Activated CD4-positive, alpha-beta T cell treated with anti-CD3 and anti-CD28 coated beads, Interleukin-2, amount 10 ng/mL, durations not matched to agents 7 days and 5 days (primary cell): ENCODE data around the gene MIPEP. TPM values are rescaled to one million over a fixed set of nuclear protein-coding genes. Genes with fewer than 3 reads are reported as not detected.
A peak's percentile ranks its signal among the peaks of the same experiment; 100 is the strongest.
"Not testable (repeated sequence)": the region's sequence is repeated elsewhere in the genome, so short reads cannot be mapped to it uniquely, and the experiment has no call there.

Source experiments
- CTCF ChIA-PET: fragments of 350-600 bp; sonication (Branson Sonifier 250); formaldehyde crosslinking; loops from one replicate; lab custom pipeline; 2021; ENCODE audit warnings: antibody characterized with exemption; lab: Charles Lee
- POLR2A ChIA-PET: fragments of 350-600 bp; sonication (Branson Sonifier 250); formaldehyde crosslinking; loops from one replicate; lab custom pipeline; 2021; ENCODE audit warnings: antibody characterized with exemption; lab: Charles Lee
- DNase-seq: peaks from one replicate; pipeline ENCODE4 v3.0.0-alpha.2; 2020
- H3K27ac Mint-ChIP-seq: one replicate; pipeline ENCODE4 v1.8.0; 2021; ENCODE audit warnings: mild to moderate bottlenecking, moderate library complexity, mixed read lengths
- H3K27me3 Mint-ChIP-seq: one replicate; pipeline ENCODE4 v1.8.0; 2021; ENCODE audit warnings: mixed read lengths
- H3K36me3 Mint-ChIP-seq: one replicate; pipeline ENCODE4 v1.8.0; 2021; ENCODE audit warnings: low read depth, mixed read lengths
- H3K4me1 Mint-ChIP-seq: one replicate; pipeline ENCODE4 v1.8.0; 2021; ENCODE audit warnings: mixed read lengths
- H3K4me3 Mint-ChIP-seq: one replicate; pipeline ENCODE4 v1.8.0; 2021; ENCODE audit warnings: mild to moderate bottlenecking, moderate library complexity, mixed read lengths
- H3K9me3 Mint-ChIP-seq: one replicate; pipeline ENCODE4 v1.8.0; 2021; ENCODE audit warnings: mixed read lengths
- total RNA-seq, 2 experiments: library from RNA; stranded (reverse); gene quantifications; one replicate each; pipeline ENCODE4 v1.2.3, GENCODE V29; 2021

The MIPEP gene
- total RNA-seq, 2 experiments from 2014 or later = 8.2 to 10.0 TPM

DNA sequence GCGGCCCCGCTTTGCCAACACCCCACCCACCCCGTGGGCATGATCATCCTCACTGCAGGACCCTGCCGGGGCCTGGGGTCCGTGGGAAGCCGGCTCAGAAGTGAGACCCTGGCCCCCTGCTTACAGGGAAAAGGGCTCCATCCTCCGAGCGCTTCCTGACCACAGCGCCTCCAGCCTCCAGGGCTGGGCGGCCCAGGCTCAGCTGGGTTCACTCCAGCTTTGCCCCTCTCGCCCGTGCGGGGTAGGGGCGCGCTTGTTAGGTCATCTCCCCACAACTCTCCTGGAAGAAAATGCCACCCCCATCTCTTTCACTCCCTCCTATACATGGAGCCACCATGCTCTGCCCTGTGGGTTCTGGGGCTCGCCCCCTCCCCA lies 14.7 kb upstream of the MIPEP start:
- Mint-ChIP-seq H3K27ac (no peak overlapping the region), H3K4me3 (no peak overlapping the region), H3K27me3 (peaks cover 45% of the 10 kb centered on the region), H3K36me3 (no peaks in the 10 kb centered on the region), H3K9me3 (no peaks in the 10 kb centered on the region), H3K4me1 (peaks cover 15% of the 10 kb centered on the region)
- POLR2A ChIA-PET = no interaction called here
- DNase-seq = no peak
- CTCF ChIA-PET = no interaction called here

DNA sequence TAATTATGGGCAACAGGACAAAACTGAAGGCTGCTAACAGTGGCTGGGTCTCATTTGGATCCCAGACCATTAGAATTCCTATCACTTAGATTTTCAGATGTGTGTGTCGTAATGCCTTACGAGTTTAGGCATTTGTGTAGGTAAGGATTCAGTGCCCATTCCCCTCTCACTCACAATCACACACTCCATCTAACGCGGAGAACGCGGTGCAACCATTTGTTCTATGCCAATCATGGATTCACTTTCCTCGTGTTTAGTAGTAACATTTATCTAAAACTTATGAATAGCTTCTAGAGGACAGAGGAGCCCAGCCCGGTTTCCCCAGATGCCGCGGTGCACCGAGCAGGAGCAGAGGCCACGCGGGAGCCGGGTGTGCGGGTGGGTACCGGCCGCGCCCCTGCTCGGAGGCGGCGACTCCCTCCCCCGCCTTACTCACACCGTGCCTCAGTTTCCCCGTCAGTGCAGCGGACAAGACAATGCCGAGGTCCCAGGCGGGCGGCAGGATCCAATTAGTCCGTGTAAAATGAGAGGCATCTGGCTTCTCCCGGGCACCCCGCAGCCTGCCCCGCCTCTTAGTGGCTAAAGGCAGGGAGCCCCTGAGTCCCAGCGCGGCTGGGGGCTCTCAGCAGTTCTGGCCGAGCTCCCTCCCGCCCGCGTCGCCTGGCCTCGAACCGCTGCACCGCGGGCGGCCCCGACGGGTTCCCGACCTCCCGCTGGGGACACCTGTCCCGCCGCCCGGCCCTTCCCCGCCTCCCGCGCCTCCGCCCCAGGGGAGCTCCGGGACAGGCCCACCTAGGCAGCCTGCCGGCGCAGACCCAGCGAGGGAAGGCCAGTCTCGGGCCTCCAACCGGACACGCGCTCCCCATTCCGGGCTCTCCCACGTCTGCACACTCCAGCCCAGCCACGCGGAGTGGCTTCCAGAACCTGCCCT lies 14.0 kb upstream of the MIPEP start:
- Mint-ChIP-seq H3K27me3 (peaks cover 45% of the 10 kb centered on the region), H3K4me1 (peaks cover 15% of the 10 kb centered on the region), H3K27ac (no peak overlapping the region), H3K4me3 (no peak overlapping the region), H3K9me3 (no peaks in the 10 kb centered on the region), H3K36me3 (no peaks in the 10 kb centered on the region)
- ChIA-PET CTCF (no interaction called here), POLR2A (no interaction called here)
- no peak for DNase-seq

DNA sequence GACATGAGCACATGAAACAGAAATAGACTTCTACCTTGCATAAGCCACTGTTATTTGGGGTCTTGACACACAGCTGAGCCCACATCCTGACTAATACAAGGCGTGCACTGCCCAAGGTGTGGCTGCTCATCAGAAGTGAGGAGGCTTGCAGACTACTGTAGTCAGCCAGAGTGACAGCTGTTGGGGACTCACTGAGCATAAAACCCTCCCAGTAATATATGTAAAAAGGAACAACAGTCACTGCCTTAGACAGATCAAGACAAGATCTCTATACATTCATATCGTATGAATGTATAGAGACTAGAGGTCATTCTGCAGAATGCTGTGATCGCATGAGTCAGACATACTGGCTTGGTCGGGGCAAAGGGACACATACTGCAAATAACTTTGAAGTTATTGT lies 12.2 kb upstream of the MIPEP start:
- ChIA-PET CTCF (no interaction called here), POLR2A (no interaction called here)
- H3K4me1 Mint-ChIP-seq = peaks cover 15% of the 10 kb centered on the region
- H3K4me3 Mint-ChIP-seq = no peak overlapping the region
- no peaks in the 10 kb centered on the region for H3K36me3 Mint-ChIP-seq
- peaks cover 39% of the 10 kb centered on the region for H3K27me3 Mint-ChIP-seq
- no peaks in the 10 kb centered on the region for H3K9me3 Mint-ChIP-seq
- no peak for DNase-seq
- H3K27ac Mint-ChIP-seq = no peak overlapping the region

DNA sequence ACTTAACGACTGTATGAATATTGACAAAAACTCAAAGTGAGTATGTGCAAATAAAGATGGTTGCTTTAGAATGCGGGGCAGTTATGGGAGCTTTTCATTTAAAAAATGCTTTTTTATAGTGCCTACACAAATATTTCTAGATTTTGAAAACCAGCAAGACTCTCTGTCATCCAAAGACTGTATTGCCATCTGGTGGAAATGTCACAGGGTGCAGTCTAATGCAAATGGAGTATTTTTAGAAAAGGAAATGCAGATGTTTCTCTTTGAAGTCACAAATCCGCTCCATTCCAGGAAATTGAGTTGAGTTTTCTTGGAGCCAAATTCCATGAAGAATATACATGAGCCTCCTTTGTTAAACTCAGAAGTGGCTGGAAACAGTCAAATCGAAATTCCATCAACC lies 10.4 kb upstream of the MIPEP start:
- Mint-ChIP-seq H3K9me3 (no peaks in the 10 kb centered on the region), H3K27me3 (peaks cover 29% of the 10 kb centered on the region), H3K4me3 (no peak overlapping the region), H3K27ac (no peak overlapping the region), H3K36me3 (no peaks in the 10 kb centered on the region), H3K4me1 (peaks cover 15% of the 10 kb centered on the region)
- POLR2A ChIA-PET = no interaction called here
- DNase-seq = peak; percentile 57
- CTCF ChIA-PET = no interaction called here

DNA sequence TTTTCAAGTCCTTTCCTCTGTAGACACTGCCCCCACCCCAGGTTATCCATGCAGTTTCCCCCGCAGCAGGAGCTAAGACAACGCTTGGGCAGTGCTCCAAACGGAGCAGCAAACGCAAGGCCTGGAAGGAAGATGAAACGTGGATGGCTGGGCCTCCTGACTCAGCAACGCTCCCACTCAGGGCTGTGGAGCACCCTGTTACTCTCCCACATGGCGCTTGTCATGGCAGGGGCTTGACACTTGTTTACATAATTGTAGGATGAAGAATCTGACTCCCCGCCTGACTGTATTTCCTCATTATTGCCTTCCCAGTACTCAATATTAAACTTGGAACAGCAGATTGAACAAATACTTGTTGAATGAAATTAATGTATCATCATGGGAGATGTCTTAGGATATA lies 8.9 kb upstream of the MIPEP start:
- POLR2A ChIA-PET = interaction anchor here (0.6 kb wide), 1 partner anchor 70 kb away, joined by 3 read pairs; no protein-coding TSS in a partner anchor

DNA sequence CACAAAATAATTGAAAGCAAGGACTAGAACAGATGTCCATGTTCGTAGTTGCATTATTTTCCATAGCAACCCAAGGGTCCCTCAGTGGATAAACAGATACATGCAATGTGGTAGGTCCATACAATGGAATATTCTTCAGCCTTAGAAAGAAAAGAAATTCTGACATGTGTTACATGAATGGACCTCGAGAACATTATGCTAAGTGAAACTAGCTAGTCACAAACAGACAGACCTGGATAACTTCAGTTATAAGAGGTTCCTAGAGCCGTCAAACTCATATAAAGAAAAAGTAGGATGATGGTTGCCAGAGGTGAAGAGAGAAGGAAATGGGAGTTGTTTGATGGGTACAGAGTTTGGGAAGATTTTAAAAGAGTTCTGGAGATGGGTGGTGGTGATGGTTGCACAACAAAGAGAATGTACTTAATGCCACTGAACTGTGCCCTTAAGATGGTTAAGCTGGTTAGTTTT lies 8.3 kb upstream of the MIPEP start, which contains the start of gene C1QTNF9B:
Gene C1QTNF9B, minus strand, starts transcription at position 51 of the 468 bp plus-strand sequence.
- POLR2A ChIA-PET, H3K36me3 Mint-ChIP-seq, DNase-seq, H3K9me3 Mint-ChIP-seq, H3K4me3 Mint-ChIP-seq, H3K27ac Mint-ChIP-seq: not testable (repeated sequence)
- Mint-ChIP-seq H3K4me1 (peaks cover 11% of the 10 kb centered on the region), H3K27me3 (peaks cover 14% of the 10 kb centered on the region)
- CTCF ChIA-PET = interaction anchor here (1.5 kb wide), 1 partner anchor 8 kb away, joined by 6 read pairs; the partner anchor contains the start of gene MIPEP

More for the DNA sequence above, 8.9 kb upstream of the MIPEP start:
- no peaks in the 10 kb centered on the region for H3K9me3 Mint-ChIP-seq
- DNase-seq = no peak
- CTCF ChIA-PET = interaction anchor here (0.6 to 1.5 kb wide), 2 partner anchors 8 to 10 kb away, joined by 3 to 6 read pairs; partner anchors contain the start of gene MIPEP
- peaks cover 20% of the 10 kb centered on the region for H3K27me3 Mint-ChIP-seq
- H3K36me3 Mint-ChIP-seq = no peaks in the 10 kb centered on the region
- H3K4me1 Mint-ChIP-seq = peaks cover 14% of the 10 kb centered on the region
- H3K27ac Mint-ChIP-seq = no peak overlapping the region
- no peak overlapping the region for H3K4me3 Mint-ChIP-seq

DNA sequence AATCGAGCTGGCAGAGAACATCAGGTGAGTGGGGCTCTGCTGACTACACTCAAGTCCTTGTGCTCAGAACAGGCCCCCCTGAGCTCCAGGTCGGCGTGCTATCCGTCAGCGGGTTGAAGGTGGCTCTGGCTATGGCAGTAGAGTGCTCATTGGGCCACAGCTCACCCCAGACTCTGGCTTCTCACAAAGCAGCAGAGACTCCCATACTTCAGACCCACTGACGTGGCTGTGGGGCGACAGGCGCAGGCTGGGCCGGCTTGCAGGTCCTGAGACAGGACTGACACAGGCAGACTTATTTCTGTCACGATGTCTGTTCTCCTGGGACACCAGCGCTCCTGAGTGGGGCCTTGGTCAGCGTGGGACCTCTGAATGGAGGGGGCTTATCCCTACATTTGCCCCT lies 5.5 kb upstream of the MIPEP start:
- POLR2A ChIA-PET, H3K27me3 Mint-ChIP-seq, H3K36me3 Mint-ChIP-seq, CTCF ChIA-PET, H3K9me3 Mint-ChIP-seq, DNase-seq, H3K27ac Mint-ChIP-seq, H3K4me3 Mint-ChIP-seq: not testable (repeated sequence)
- H3K4me1 Mint-ChIP-seq = peaks cover 13% of the 10 kb centered on the region

DNA sequence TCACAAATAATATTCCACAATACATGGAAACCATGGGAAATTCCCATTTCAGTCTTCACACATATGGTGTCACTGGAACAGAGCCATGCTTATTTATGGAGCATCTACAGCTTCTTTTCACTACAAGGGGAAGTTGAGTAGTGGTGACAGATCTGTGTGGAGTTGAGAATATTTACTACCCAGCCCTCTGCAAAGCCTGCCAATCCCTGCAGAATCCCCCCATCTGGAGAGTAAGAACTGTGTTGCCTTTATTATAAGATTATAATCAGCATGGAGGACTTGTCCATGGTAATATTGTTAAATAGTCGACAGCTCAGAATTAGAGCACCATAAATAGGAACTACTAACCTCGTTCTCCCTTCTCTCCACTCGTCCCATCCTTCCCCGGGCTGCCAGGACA lies 4.6 kb upstream of the MIPEP start:
- POLR2A ChIA-PET, H3K4me3 Mint-ChIP-seq, H3K27me3 Mint-ChIP-seq, H3K9me3 Mint-ChIP-seq, H3K36me3 Mint-ChIP-seq, DNase-seq, H3K4me1 Mint-ChIP-seq, H3K27ac Mint-ChIP-seq: not testable (repeated sequence)
- CTCF ChIA-PET = interaction anchor here (0.6 kb wide), 1 partner anchor 15 kb away, joined by 9 read pairs; no protein-coding TSS in a partner anchor

DNA sequence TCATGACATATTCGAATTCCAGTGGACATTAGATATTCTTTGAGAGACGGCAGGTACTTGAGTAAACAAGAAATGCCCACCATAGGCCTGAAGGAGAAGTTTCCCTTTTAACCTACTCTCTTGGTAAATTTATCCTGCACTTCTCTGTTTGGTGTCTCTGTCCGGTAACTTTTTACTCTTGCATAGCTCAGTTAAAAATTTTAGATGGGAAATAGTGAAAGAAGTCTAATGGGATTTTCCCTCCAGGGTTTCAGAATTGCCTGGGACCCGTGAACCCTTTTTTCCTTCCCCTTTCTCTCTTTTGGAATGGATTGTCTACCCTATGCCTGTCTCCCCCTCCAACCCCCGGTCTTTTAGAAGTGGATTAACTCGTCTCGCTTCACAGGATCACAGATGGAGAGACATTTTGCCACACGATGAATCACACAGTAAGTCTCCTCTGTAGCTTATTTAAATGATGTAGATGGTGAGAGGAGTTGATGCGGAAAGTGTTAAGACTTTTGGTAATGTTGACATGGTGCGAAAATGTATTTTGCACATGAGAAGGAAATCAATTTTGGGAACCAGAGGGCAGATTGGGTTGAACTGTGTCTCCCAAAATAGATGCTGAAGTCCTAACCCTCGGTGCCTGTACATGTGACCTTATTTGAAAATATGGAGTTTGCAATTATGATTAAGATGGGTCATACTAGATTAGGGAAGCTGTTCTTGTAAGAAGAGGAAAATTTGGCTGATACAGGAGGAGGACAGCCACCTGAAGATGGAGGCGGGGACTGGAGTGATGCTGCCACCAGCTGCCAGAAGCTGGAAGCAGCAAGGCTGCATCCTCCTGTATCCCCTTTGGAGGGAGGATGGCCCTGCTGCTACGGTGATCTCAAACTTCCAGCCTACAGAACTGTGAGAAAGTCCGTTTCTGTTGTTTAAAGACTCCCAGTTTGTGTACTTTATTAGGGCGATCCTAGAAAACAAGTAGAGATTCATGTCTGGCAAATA lies 711 bp upstream of the MIPEP start:
- ChIA-PET POLR2A (interaction anchor here (0.6 kb wide), 1 partner anchor 1864 kb away, joined by 4 read pairs; no protein-coding TSS in a partner anchor), CTCF (interaction anchor here (0.5 to 2.2 kb wide), 8 partner anchors 8 to 432 kb away, joined by 3 to 6 read pairs (median 4); no protein-coding TSS in a partner anchor)
- H3K36me3 Mint-ChIP-seq = peaks cover 2% of the 10 kb centered on the region
- no peaks in the 10 kb centered on the region for H3K27me3 Mint-ChIP-seq
- peaks cover 22% of the 10 kb centered on the region for H3K4me1 Mint-ChIP-seq
- no peaks in the 10 kb centered on the region for H3K9me3 Mint-ChIP-seq
- peak overlapping the region; percentile 89 for H3K27ac Mint-ChIP-seq
- peak overlapping the region; percentile 79 for H3K4me3 Mint-ChIP-seq
- no peak for DNase-seq

DNA sequence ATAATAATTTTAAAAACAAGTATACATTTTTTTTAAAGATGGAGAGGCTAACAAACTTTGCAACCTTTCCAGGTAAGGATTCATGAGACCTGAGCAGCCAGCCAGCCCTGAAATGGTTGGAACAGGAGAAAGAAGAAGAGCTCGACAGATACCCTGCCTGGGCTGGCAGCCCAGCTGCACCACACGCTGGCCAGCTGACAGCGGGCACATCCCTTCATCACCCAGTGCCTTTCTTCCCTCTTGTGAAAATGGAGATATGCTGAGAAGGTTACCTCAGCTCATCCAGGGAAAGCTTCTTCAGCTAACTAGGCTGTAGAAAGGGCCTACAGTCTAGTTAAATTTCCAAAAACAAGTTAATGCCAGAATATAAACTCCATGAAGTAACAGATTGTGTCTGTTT lies 4.8 kb downstream of the MIPEP start:
- H3K9me3 Mint-ChIP-seq, H3K36me3 Mint-ChIP-seq, CTCF ChIA-PET, H3K27ac Mint-ChIP-seq, DNase-seq, POLR2A ChIA-PET, H3K4me3 Mint-ChIP-seq, H3K27me3 Mint-ChIP-seq: not testable (repeated sequence)
- H3K4me1 Mint-ChIP-seq = peaks cover 15% of the 10 kb centered on the region

DNA sequence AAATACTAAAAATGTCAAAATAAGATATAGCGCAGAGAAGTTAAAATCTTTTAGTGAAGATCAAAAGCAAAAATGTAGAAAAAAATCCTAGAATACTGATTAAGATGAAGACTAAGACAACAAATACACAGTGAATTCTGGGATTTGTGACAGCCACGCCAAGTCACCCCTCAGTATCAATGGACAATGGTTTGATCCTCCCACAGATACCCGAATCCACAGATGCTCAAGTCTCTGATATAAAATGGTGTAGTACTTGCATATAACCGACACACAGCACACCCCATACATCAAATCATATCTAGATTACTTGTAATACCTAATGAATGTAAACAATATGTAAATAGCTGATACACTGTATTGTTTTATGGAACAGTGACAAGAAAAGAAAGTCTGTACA lies 5.9 kb downstream of the MIPEP start:
- no peak for DNase-seq
- Mint-ChIP-seq H3K27ac (no peak overlapping the region), H3K27me3 (no peaks in the 10 kb centered on the region), H3K36me3 (peaks cover 10% of the 10 kb centered on the region), H3K4me3 (no peak overlapping the region), H3K9me3 (no peaks in the 10 kb centered on the region), H3K4me1 (peaks cover 13% of the 10 kb centered on the region)
- ChIA-PET POLR2A (no interaction called here), CTCF (no interaction called here)

DNA sequence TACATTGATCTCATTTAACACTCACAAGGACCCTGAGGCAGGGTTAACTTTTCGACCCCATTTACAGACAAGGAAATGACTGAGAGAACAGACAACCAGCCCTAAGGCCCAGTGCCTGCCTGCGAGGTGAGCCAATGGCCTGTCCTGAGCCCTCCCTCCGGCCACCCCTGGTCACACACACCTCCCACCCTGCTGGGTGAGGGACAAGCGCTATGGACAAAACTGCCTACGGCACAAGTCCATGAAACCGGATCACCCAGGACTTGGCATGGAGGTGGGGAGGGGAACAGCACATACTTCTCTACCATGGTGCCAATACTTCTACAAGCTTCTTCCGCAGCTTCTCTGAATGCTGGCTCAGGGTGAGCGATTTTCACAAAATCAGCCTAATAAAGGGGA lies 7.8 kb downstream of the MIPEP start:
- CTCF ChIA-PET = interaction anchor here (0.7 to 0.8 kb wide), 2 partner anchors 161 to 1848 kb away, joined by 3 read pairs; no protein-coding TSS in a partner anchor
- H3K27me3 Mint-ChIP-seq, H3K4me1 Mint-ChIP-seq, DNase-seq, H3K4me3 Mint-ChIP-seq, H3K9me3 Mint-ChIP-seq, H3K36me3 Mint-ChIP-seq, H3K27ac Mint-ChIP-seq, POLR2A ChIA-PET: not testable (repeated sequence)
